H1 (cell line): ENCODE data around the gene CHP2. TPM values are rescaled to one million over a fixed set of nuclear protein-coding genes. Genes with fewer than 3 reads are reported as not detected.

Experiments
- CTCF ChIA-PET: fragments of 300-600 bp; sonication (Branson Sonifier 250); formaldehyde crosslinking; loops from one replicate; lab custom pipeline; 2021; ENCODE audit not compliant: partially characterized antibody; lab: Charles Lee
- POLR2A ChIA-PET: fragments of 300-600 bp; sonication (Branson Sonifier 250); formaldehyde crosslinking; loops from one replicate; lab custom pipeline; 2021; ENCODE audit warnings: inconsistent platforms; ENCODE audit not compliant: partially characterized antibody; lab: Charles Lee
- DNase-seq, 2 experiments: peaks; one replicate each; pipeline versions ENCODE4 v3.0.0 to v3.0.0-alpha.2; 2010 to 2022; ENCODE audit warnings: low spot score in 2 of 2, low read depth in 1 of 2, mixed read lengths in 1 of 2
- FAIRE-seq: peaks from 2 replicates; lab custom pipeline; 2011; peaks lifted over from hg19 to GRCh38; lab: Jason Lieb, UNC
- H2AFZ ChIP-seq: 2 replicates; pipeline ENCODE4 v1.8.1; 2012; ENCODE audit warnings: low read length, inconsistent platforms
- H2AK5ac ChIP-seq: 2 replicates; pipeline ENCODE4 v1.6.1; 2013; ENCODE audit warnings: low read depth, low read length
- H2BK120ac ChIP-seq: replicated peaks from 2 replicates; pipeline ENCODE3; 2013; ENCODE audit warnings: low read depth, low read length, inconsistent platforms
- H2BK12ac ChIP-seq: 2 replicates; pipeline ENCODE4 v1.6.1; 2013; ENCODE audit warnings: low read depth, low read length
- H2BK15ac ChIP-seq: 2 replicates; pipeline ENCODE4 v1.6.1; 2013; ENCODE audit warnings: low read length
- H2BK20ac ChIP-seq: 2 replicates; pipeline ENCODE4 v1.6.1; 2013; ENCODE audit warnings: low read length
- H2BK5ac ChIP-seq: 2 replicates; pipeline ENCODE4 v1.6.1; 2013; ENCODE audit warnings: low read depth, low read length
- H3K14ac ChIP-seq: 2 replicates; pipeline ENCODE4 v1.6.1; 2013; ENCODE audit warnings: inconsistent platforms; ENCODE audit not compliant: insufficient read length
- H3K18ac ChIP-seq: 2 replicates; pipeline ENCODE4 v1.6.1; 2013; ENCODE audit warnings: low read length; ENCODE audit errors: extremely low read depth
- H3K23ac ChIP-seq: 2 replicates; pipeline ENCODE4 v1.6.1; 2013; ENCODE audit warnings: inconsistent platforms; ENCODE audit not compliant: insufficient read length
- H3K23me2 ChIP-seq: 2 replicates; pipeline ENCODE4 v1.6.1; 2013; ENCODE audit warnings: low read depth, low read length
- H3K27ac ChIP-seq: 2 replicates; pipeline ENCODE4 v1.6.1; 2011; ENCODE audit warnings: low read depth, low read length, inconsistent platforms
- H3K27me3 ChIP-seq, 4 experiments: replicated peaks in 1 of 4; 1 replicate in 1 of 4; 2 replicates in 3 of 4; pipeline versions ENCODE4 v1.6.1 to v1.8.1; 2011 to 2013; ENCODE audit warnings: low read length in 3 of 4, mild to moderate bottlenecking in 3 of 4, inconsistent platforms in 2 of 4, mixed read lengths in 2 of 4, moderate library complexity in 1 of 4; ENCODE audit not compliant: control insufficient read depth in 3 of 4, insufficient read depth in 3 of 4; ENCODE audit errors: extremely low read depth in 1 of 4
- H3K36me3 ChIP-seq, 4 experiments: 2 replicates each; pipeline versions ENCODE4 v1.6.1 to v1.8.1; 2011 to 2013; ENCODE audit warnings: mild to moderate bottlenecking in 4 of 4, low read length in 3 of 4, moderate library complexity in 2 of 4, control low read depth in 1 of 4, inconsistent platforms in 1 of 4; ENCODE audit not compliant: insufficient read depth in 4 of 4, control insufficient read depth in 2 of 4
- H3K4ac ChIP-seq: replicated peaks from 2 replicates; pipeline ENCODE3; 2013; ENCODE audit warnings: low read length, low read depth, mixed read lengths, inconsistent platforms; ENCODE audit not compliant: insufficient read length
- H3K4me1 ChIP-seq, 4 experiments: replicated peaks in 1 of 4; 1 replicate in 1 of 4; 2 replicates in 3 of 4; pipeline versions ENCODE4 v1.6.1 to v1.8.1; 2011 to 2013; ENCODE audit warnings: low read length in 3 of 4, inconsistent platforms in 2 of 4, mixed read lengths in 1 of 4; ENCODE audit not compliant: insufficient read depth in 4 of 4, control insufficient read depth in 3 of 4
- H3K4me2 ChIP-seq, 2 experiments: 2 replicates each; pipeline versions ENCODE4 v1.6.1 to v1.8.1; 2011 to 2013; ENCODE audit warnings: low read depth in 2 of 2, low read length in 2 of 2, control low read depth in 1 of 2, inconsistent platforms in 1 of 2, mild to moderate bottlenecking in 1 of 2; ENCODE audit not compliant: insufficient read depth in 1 of 2
- H3K4me3 ChIP-seq, 4 experiments: fragments of 200-600, 300-600 bp in 1 of 4; sonication (generic), shearing (Covaris generic), sonication (Bioruptor Twin) in 1 of 4; 2 replicates each; pipeline versions ENCODE4 v1.5.1 to v1.8.1; 2011 to 2016; ENCODE audit warnings: low read length in 4 of 4, low read depth in 3 of 4, control low read depth in 2 of 4, inconsistent platforms in 2 of 4, mild to moderate bottlenecking in 2 of 4, mixed read lengths in 1 of 4, moderate library complexity in 1 of 4; ENCODE audit not compliant: insufficient read depth in 2 of 4; ENCODE audit errors: extremely low read depth in 1 of 4
- H3K56ac ChIP-seq: replicated peaks from 2 replicates; pipeline ENCODE3; 2013; ENCODE audit warnings: low read depth, mild to moderate bottlenecking, mixed read lengths, low read length, inconsistent platforms; ENCODE audit not compliant: insufficient read length
- H3K79me1 ChIP-seq: 2 replicates; pipeline ENCODE4 v1.6.1; 2013; ENCODE audit warnings: low read depth, low read length, control low read depth
- H3K79me2 ChIP-seq, 2 experiments: 2 replicates each; pipeline versions ENCODE4 v1.6.1 to v1.8.1; 2012 to 2013; ENCODE audit warnings: low read length in 2 of 2, mild to moderate bottlenecking in 2 of 2, inconsistent platforms in 1 of 2; ENCODE audit not compliant: insufficient read depth in 2 of 2, control insufficient read depth in 1 of 2
- H3K9ac ChIP-seq, 4 experiments: replicated peaks in 1 of 4; 1 replicate in 1 of 4; 2 replicates in 3 of 4; pipeline versions ENCODE4 v1.6.1 to v1.8.1; 2011 to 2013; ENCODE audit warnings: low read depth in 3 of 4, low read length in 3 of 4, control low read depth in 2 of 4, mild to moderate bottlenecking in 2 of 4, moderate library complexity in 2 of 4, inconsistent platforms in 1 of 4; ENCODE audit errors: extremely low read depth in 1 of 4
- H3K9me3 ChIP-seq, 2 experiments: 2 replicates each; pipeline versions ENCODE4 v1.6.1 to v1.8.1; 2012 to 2013; ENCODE audit warnings: mild to moderate bottlenecking in 2 of 2, moderate library complexity in 2 of 2, control low read depth in 1 of 2, inconsistent platforms in 1 of 2, low read depth in 1 of 2, low read length in 1 of 2, mixed read lengths in 1 of 2; ENCODE audit not compliant: insufficient read depth in 2 of 2
- H4K20me1 ChIP-seq, 2 experiments: replicated peaks in 1 of 2; 2 replicates each; pipeline versions ENCODE3 to v1.8.1; 2011 to 2013; ENCODE audit warnings: inconsistent platforms in 2 of 2, low read length in 2 of 2, mild to moderate bottlenecking in 1 of 2; ENCODE audit not compliant: insufficient read depth in 2 of 2, control insufficient read depth in 1 of 2
- H4K5ac ChIP-seq: 2 replicates; pipeline ENCODE4 v1.6.1; 2013; ENCODE audit warnings: low read length, low read depth, mixed read lengths, inconsistent platforms; ENCODE audit not compliant: insufficient read length
- H4K8ac ChIP-seq: 2 replicates; pipeline ENCODE4 v1.8.0; 2013; ENCODE audit warnings: mild to moderate bottlenecking, moderate library complexity, low read length, inconsistent platforms; ENCODE audit not compliant: insufficient read depth; ENCODE audit errors: extremely low read depth
- H4K91ac ChIP-seq: replicated peaks from 2 replicates; pipeline ENCODE3; 2013; ENCODE audit warnings: low read length, mixed read lengths, inconsistent platforms; ENCODE audit not compliant: insufficient read length
- BRCA1 ChIP-seq: IDR thresholded peaks from 2 replicates; pipeline ENCODE4 v1.6.1; 2012; ENCODE audit warnings: low read depth, low read length, improper control_type of control experiment
- KDM1A ChIP-seq: fragments of 200-600, 300-600 bp; sonication (generic); IDR thresholded peaks from 2 replicates; pipeline ENCODE4 v1.7.1; 2016; ENCODE audit warnings: mild to moderate bottlenecking, low read length, borderline replicate concordance
- KDM4A ChIP-seq: IDR thresholded peaks from one replicate; pipeline ENCODE4 v1.7.1; 2012; ENCODE audit warnings: low read depth, mild to moderate bottlenecking, moderate library complexity, low read length, inconsistent platforms; ENCODE audit not compliant: severe bottlenecking
- RNF2 ChIP-seq: fragments of 200-900, 300-1000 bp; sonication (generic); IDR thresholded peaks from 2 replicates; pipeline ENCODE4 v1.7.1; 2016; ENCODE audit warnings: borderline replicate concordance, low read depth, mild to moderate bottlenecking, antibody characterized with exemption, low read length; ENCODE audit not compliant: poor library complexity, severe bottlenecking; ENCODE audit errors: missing control alignments
- SP1 ChIP-seq: IDR thresholded peaks from 2 replicates; pipeline ENCODE4 v1.6.1; 2011; ENCODE audit warnings: low read depth, low read length
- SRF ChIP-seq: IDR thresholded peaks from 2 replicates; pipeline ENCODE4 v1.6.1; 2011; ENCODE audit warnings: mild to moderate bottlenecking, low read depth, low read length, moderate library complexity
- TBP ChIP-seq: IDR thresholded peaks from 2 replicates; pipeline ENCODE4 v1.6.1; 2011; ENCODE audit warnings: low read depth, low read length, improper control_type of control experiment
- TEAD4 ChIP-seq: IDR thresholded peaks from 2 replicates; pipeline ENCODE4 v1.6.1; 2012; ENCODE audit warnings: low read depth, low read length, inconsistent platforms, mixed read lengths
- WGBS, 2 experiments: shearing (Covaris generic) in 1 of 2; methylation state at CpG; one replicate each; pipeline versions ENCODE4 v1.1.6 to v1.1.7; 2013 to 2015; ENCODE audit warnings: low lambda C conversion rate in 2 of 2, mixed read lengths in 2 of 2, inconsistent platforms in 1 of 2, low coverage in 1 of 2, missing lambda C conversion rate in 1 of 2; ENCODE audit not compliant: insufficient replicate concordance in 2 of 2, insufficient coverage in 1 of 2, insufficient read length in 1 of 2; ENCODE audit errors: extremely low coverage in 1 of 2, missing lambda C conversion rate in 1 of 2; 5-methylcytosine and 5-hydroxymethylcytosine counted together
- polyA plus RNA-seq, 7 experiments: library from polyadenylated mRNA; depleted of rRNA in 3 of 7; stranded (reverse) in 5 of 7; unstranded in 2 of 7; fragments of >200 nt in 5 of 7; fragments of 200-250 nt in 2 of 7; gene quantifications; 1 replicate in 5 of 7; 2 replicates in 1 of 7; 4 replicates in 1 of 7; pipeline versions ENCODE4 v1.2.1 to v1.2.3, GENCODE V29; 2011 to 2013; ENCODE audit warnings: missing spikeins in 2 of 7, mixed read lengths in 2 of 7
- total RNA-seq: library from RNA; stranded (reverse); fragmentation: NEBNext Ultra II Directional; extraction: Animal tissue kit (Norgen Biotek cat#: 25700); gene quantifications from 2 replicates; pipeline ENCODE4 v1.2.1, GENCODE V29; 2021

CHP2 gene
- total and polyA plus RNA-seq, 2 of the 8 experiments (the other 6 are each of a cell fraction or from before 2014, with no cell fraction given), result 1.3 to 1.6 TPM

- DNase-seq (no peak), FAIRE-seq (no peak)
- H3K23me2 ChIP-seq, result no peaks in the 10 kb centered on the region
- H2BK20ac ChIP-seq, result no peak overlapping the region
- POLR2A ChIA-PET, result interaction anchor here (2.4 kb wide), 1 partner anchor 18 kb away, joined by 8 read pairs; no protein-coding TSS in a partner anchor
- H3K27me3 ChIP-seq, result no peaks in the 10 kb centered on the region
- H3K4ac ChIP-seq, result no peak overlapping the region
- H3K36me3 ChIP-seq, result no peaks in the 10 kb centered on the region
- no peak overlapping the region for H3K9ac ChIP-seq
- H2AK5ac ChIP-seq, result no peak overlapping the region
- 93% methylated on average over 2 of the region's 2 CpGs; no CpG with 5 or more reads in 1 of the 2 experiments for WGBS, 2 experiments
- H4K20me1 ChIP-seq, result no peaks in the 10 kb centered on the region
- H2AFZ ChIP-seq, result no peak overlapping the region
- no peak overlapping the region for H3K27ac ChIP-seq
- no peaks in the 10 kb centered on the region for H3K9me3 ChIP-seq
- H3K23ac ChIP-seq, result no peak overlapping the region
- no peak overlapping the region for H2BK120ac ChIP-seq
- H3K79me2 ChIP-seq, result no peaks in the 10 kb centered on the region
- no peak overlapping the region for H4K5ac ChIP-seq
- no peak overlapping the region for H3K14ac ChIP-seq
- H3K56ac ChIP-seq, result no peak overlapping the region
- no peak overlapping the region for H2BK15ac ChIP-seq
- TF ChIP-seq SRF (no peak), TEAD4 (no peak), KDM1A (no peak), KDM4A (no peak), TBP (no peak), SP1 (no peak), RNF2 (no peak), BRCA1 (no peak)
- H3K4me3 ChIP-seq, result no peak overlapping the region
- H3K18ac ChIP-seq, result no peak overlapping the region
- H3K79me1 ChIP-seq, result no peaks in the 10 kb centered on the region
- H3K4me1 ChIP-seq, result no peaks in the 10 kb centered on the region
- no peak overlapping the region for H2BK12ac ChIP-seq
- H4K8ac ChIP-seq, result no peak overlapping the region; the same call in 1 of the 2 replicates
- no peak overlapping the region for H4K91ac ChIP-seq
- no peak overlapping the region for H3K4me2 ChIP-seq
- CTCF ChIA-PET, result interaction anchor here (1.0 to 1.6 kb wide), 3 partner anchors 32 to 267 kb away, joined by 3 to 7 read pairs (median 5); no protein-coding TSS in a partner anchor
- no peak overlapping the region for H2BK5ac ChIP-seq
Observed at GRCh38 chr16:23768581-23768980, 13.8 kb downstream of the CHP2 start.
